Cardiac muscle cell (in vitro differentiated cells and primary cell): Measurements from ENCODE around the gene TMC7. TPM values are rescaled to one million over a fixed set of nuclear protein-coding genes. Genes with fewer than 3 reads are reported as not detected.

Experiments
- DNase-seq, 2 donors: peaks; one replicate each; pipeline versions ENCODE4 v3.0.0 to v3.0.0-alpha.2; 2010 to 2017; ENCODE audit warnings: low read depth in 1 of 2, low spot score in 1 of 2
- H3K27ac ChIP-seq: fragments of 200-600 bp; sonication (generic); 2 replicates; pipeline ENCODE4 v1.5.1; 2016
- H3K27me3 ChIP-seq: fragments of 200-600 bp; sonication (generic); 2 replicates; pipeline ENCODE4 v1.6.0; 2016; ENCODE audit warnings: control low read depth
- H3K36me3 ChIP-seq: fragments of 200-600 bp; sonication (generic); 2 replicates; pipeline ENCODE4 v1.5.1; 2016; ENCODE audit warnings: control low read depth
- H3K4me1 ChIP-seq: fragments of 200-600 bp; sonication (generic); 2 replicates; pipeline ENCODE4 v1.8.1; 2017; ENCODE audit warnings: low read depth, mild to moderate bottlenecking, mixed run types
- H3K4me3 ChIP-seq: fragments of 200-600 bp; sonication (generic); 2 replicates; pipeline ENCODE4 v1.5.1; 2016; ENCODE audit warnings: mild to moderate bottlenecking
- H3K9me3 ChIP-seq: fragments of 200-600 bp; sonication (generic); 2 replicates; pipeline ENCODE4 v1.5.1; 2017; ENCODE audit warnings: low read depth, mild to moderate bottlenecking, control low read depth
- CTCF ChIP-seq: IDR thresholded peaks from 2 replicates; pipeline ENCODE4 v1.5.1; 2012; ENCODE audit warnings: low read depth, mild to moderate bottlenecking, low read length
- polyA plus RNA-seq: library from polyadenylated mRNA; unstranded; fragments of >200 nt; fragmentation: Nextera tagmentation; extraction: Ambion mirVana; gene quantifications from 2 replicates; pipeline ENCODE4 v1.2.1, GENCODE V29; 2016
- total RNA-seq: library from RNA; depleted of rRNA; stranded (reverse); fragments of >200 nt; gene quantifications from 2 replicates; pipeline ENCODE4 v1.2.3, GENCODE V29; 2016

TMC7 gene
- total and polyA plus RNA-seq, 2 experiments from 2014 or later, result 1.5 to 4.6 TPM

- DNase-seq, result no peak
- H3K4me1 ChIP-seq, result no peaks in the 10 kb centered on the region
- no peak overlapping the region for H3K27ac ChIP-seq
- H3K36me3 ChIP-seq, result no peaks in the 10 kb centered on the region
- H3K4me3 ChIP-seq, result no peak overlapping the region
- no peak for TF ChIP-seq CTCF
- H3K27me3 ChIP-seq, result no peaks in the 10 kb centered on the region
- no peaks in the 10 kb centered on the region for H3K9me3 ChIP-seq
Observed at GRCh38 chr16:19105131-19105530, 121.4 kb downstream of the TMC7 start.

DNA sequence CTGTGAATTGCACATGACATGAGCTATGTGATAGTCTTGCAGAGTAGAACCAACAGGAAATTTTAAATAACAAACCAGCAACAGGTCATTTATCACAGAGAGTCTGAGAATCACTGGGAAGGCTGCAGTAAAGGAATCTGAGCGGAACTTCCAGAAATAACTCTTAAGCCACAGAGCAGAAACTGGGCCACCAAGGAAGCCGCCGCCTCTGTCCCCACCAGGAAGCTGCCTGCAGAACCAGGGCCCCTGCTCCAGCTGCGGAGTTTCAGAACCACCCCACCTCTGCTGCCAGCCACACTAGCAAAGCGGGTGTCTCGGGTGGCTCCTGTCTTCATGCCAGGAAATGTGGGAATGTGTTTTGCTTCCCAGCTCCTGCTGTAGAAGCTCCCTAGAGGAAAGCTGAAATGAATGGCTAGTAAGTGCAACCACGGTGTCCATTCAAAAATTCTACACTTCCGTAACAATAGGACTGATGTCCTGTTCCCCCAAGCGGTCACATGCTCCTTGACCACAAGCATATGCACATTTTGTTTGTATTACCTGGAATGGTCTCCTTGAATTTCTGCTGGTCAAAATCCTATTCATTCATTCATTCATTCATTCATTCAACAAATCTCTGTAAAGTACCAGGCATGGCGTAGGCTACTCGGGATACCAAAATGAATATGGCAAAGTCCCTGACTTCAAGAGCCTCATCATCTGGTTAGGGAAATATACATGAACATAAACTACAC lies 122.3 kb downstream of the TMC7 start:
- Histone ChIP-seq H3K27ac (no peak overlapping the region), H3K4me3 (no peak overlapping the region), H3K4me1 (no peaks in the 10 kb centered on the region), H3K36me3 (no peaks in the 10 kb centered on the region), H3K9me3 (no peaks in the 10 kb centered on the region), H3K27me3 (no peaks in the 10 kb centered on the region)
- DNase-seq, result no peak
- no peak for TF ChIP-seq CTCF

DNA sequence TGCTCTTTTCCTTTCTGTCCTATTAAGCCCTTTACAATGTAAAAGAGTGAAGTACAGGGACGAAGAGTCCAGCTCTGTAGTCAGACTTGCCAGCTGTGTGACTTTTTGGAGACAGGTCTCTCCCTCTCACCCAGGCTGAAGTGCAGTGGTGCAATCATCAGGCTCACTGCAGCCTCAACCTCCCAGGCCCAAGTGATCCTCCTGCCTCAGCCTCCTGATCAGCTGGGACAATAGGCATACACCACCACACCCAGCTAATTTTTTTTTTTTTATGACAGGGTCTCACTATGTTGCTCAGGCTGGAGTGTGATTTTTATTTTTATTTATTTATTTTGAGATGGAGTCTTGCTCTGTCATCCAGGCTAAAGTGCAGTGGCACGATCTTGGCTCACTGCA lies 122.9 kb downstream of the TMC7 start:
- Histone ChIP-seq H3K27ac (no peak overlapping the region), H3K36me3 (no peaks in the 10 kb centered on the region), H3K4me3 (no peak overlapping the region), H3K4me1 (no peaks in the 10 kb centered on the region), H3K9me3 (no peaks in the 10 kb centered on the region), H3K27me3 (no peaks in the 10 kb centered on the region)
- no peak for TF ChIP-seq CTCF
- DNase-seq, result no peak

- TF ChIP-seq CTCF, result no peak
- Histone ChIP-seq H3K36me3 (no peaks in the 10 kb centered on the region), H3K4me3 (no peak overlapping the region), H3K4me1 (no peaks in the 10 kb centered on the region), H3K9me3 (no peaks in the 10 kb centered on the region), H3K27ac (no peak overlapping the region), H3K27me3 (no peaks in the 10 kb centered on the region)
- no peak for DNase-seq
Observed at GRCh38 chr16:19108409-19109287, 124.9 kb downstream of the TMC7 start.

DNA sequence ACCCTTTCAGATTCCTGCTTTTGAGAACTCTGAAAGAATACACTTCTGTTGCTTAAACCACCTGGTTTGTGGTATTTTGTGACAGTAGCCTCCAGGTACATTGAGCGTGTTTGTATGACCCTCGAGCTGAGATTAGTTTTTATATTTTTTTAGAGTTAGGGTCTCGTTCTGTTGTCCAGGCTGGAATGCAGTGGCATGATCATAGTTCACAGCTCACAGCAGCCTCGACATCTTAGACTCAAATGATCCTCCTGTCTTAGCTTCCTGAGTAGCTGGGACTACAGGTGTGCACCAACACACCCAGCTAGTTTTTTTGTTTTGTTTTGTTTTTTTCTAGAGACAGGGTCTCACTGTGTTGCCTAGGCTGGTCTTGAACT lies 125.5 kb downstream of the TMC7 start:
- TF ChIP-seq CTCF, result no peak
- no peak for DNase-seq
- no peaks in the 10 kb centered on the region for H3K9me3 ChIP-seq
- no peak overlapping the region for H3K4me3 ChIP-seq
- no peaks in the 10 kb centered on the region for H3K36me3 ChIP-seq
- H3K27me3 ChIP-seq, result peaks cover 1% of the 10 kb centered on the region
- H3K4me1 ChIP-seq, result no peaks in the 10 kb centered on the region
- no peak overlapping the region for H3K27ac ChIP-seq
